Mesenchymal stem cell (in vitro differentiated cells and primary cell): ENCODE measurements around the gene TBXT. TPM values are rescaled to one million over a fixed set of nuclear protein-coding genes. Genes with fewer than 3 reads are reported as not detected.

ENCODE experiments used
- DNase-seq: peaks from one replicate; pipeline ENCODE4 v3.0.0-alpha.2; 2013
- H2AFZ ChIP-seq: one replicate; pipeline ENCODE4 v1.6.1; 2013; ENCODE audit warnings: low read depth, mild to moderate bottlenecking, control low read depth, inconsistent platforms, low read length, moderate library complexity
- H2AK5ac ChIP-seq: 2 replicates; pipeline ENCODE4 v1.6.1; 2013; ENCODE audit warnings: low read length, moderate library complexity, mild to moderate bottlenecking, inconsistent platforms; ENCODE audit not compliant: severe bottlenecking
- H2BK120ac ChIP-seq: one replicate; pipeline ENCODE4 v1.6.1; 2013; ENCODE audit warnings: low read depth, mild to moderate bottlenecking, inconsistent platforms, low read length, moderate library complexity
- H2BK12ac ChIP-seq, 2 experiments: one replicate each; pipeline ENCODE4 v1.6.1; 2013; ENCODE audit warnings: inconsistent platforms in 2 of 2, low read length in 2 of 2, mild to moderate bottlenecking in 2 of 2, moderate library complexity in 2 of 2, control low read depth in 1 of 2
- H2BK15ac ChIP-seq: one replicate; pipeline ENCODE4 v1.6.1; 2013; ENCODE audit warnings: mild to moderate bottlenecking, low read depth, inconsistent platforms; ENCODE audit not compliant: poor library complexity, severe bottlenecking
- H2BK5ac ChIP-seq: 2 replicates; pipeline ENCODE4 v1.6.1; 2013; ENCODE audit warnings: low read depth, mild to moderate bottlenecking, low read length, control low read depth, inconsistent platforms; ENCODE audit not compliant: poor library complexity, severe bottlenecking
- H3K14ac ChIP-seq, 2 experiments: one replicate each; pipeline ENCODE4 v1.6.1; 2013; ENCODE audit warnings: inconsistent platforms in 2 of 2, low read length in 2 of 2, control low read depth in 1 of 2, mild to moderate bottlenecking in 1 of 2, moderate library complexity in 1 of 2
- H3K18ac ChIP-seq, 2 experiments: one replicate each; pipeline ENCODE4 v1.6.1; 2013; ENCODE audit warnings: inconsistent platforms in 2 of 2, low read length in 2 of 2, control low read depth in 1 of 2, low read depth in 1 of 2, mild to moderate bottlenecking in 1 of 2
- H3K23ac ChIP-seq, 2 experiments: one replicate each; pipeline ENCODE4 v1.6.1; 2013; ENCODE audit warnings: inconsistent platforms in 2 of 2, low read length in 2 of 2, mild to moderate bottlenecking in 2 of 2, moderate library complexity in 2 of 2, control low read depth in 1 of 2
- H3K27ac ChIP-seq: 2 replicates; pipeline ENCODE4 v1.5.1; 2013; ENCODE audit warnings: mild to moderate bottlenecking, moderate library complexity, low read length, control low read depth, inconsistent platforms; ENCODE audit not compliant: poor library complexity, severe bottlenecking
- H3K27me3 ChIP-seq, 2 experiments: 2 replicates each; pipeline versions ENCODE4 v1.6.1 to v1.7.0; 2013; ENCODE audit warnings: low read length in 2 of 2, mild to moderate bottlenecking in 2 of 2, moderate library complexity in 2 of 2, control low read depth in 1 of 2, inconsistent platforms in 1 of 2; ENCODE audit not compliant: control insufficient read depth in 1 of 2, insufficient read depth in 1 of 2
- H3K36me3 ChIP-seq, 2 experiments: 2 replicates each; pipeline versions ENCODE4 v1.6.1 to v1.7.0; 2013; ENCODE audit warnings: low read length in 2 of 2, control low read depth in 1 of 2, inconsistent platforms in 1 of 2, low read depth in 1 of 2, mild to moderate bottlenecking in 1 of 2; ENCODE audit not compliant: insufficient read depth in 2 of 2, control insufficient read depth in 1 of 2
- H3K4ac ChIP-seq, 2 experiments: one replicate each; pipeline ENCODE4 v1.6.1; 2013; ENCODE audit warnings: inconsistent platforms in 2 of 2, low read length in 2 of 2, mild to moderate bottlenecking in 2 of 2, moderate library complexity in 2 of 2, control low read depth in 1 of 2, low read depth in 1 of 2
- H3K4me1 ChIP-seq: 2 replicates; pipeline ENCODE4 v1.6.1; 2013; ENCODE audit warnings: low read depth, low read length, control low read depth; ENCODE audit not compliant: control insufficient read depth, insufficient read depth
- H3K4me2 ChIP-seq: 2 replicates; pipeline ENCODE4 v1.6.1; 2013; ENCODE audit warnings: low read length, mild to moderate bottlenecking, inconsistent platforms; ENCODE audit not compliant: poor library complexity, severe bottlenecking
- H3K4me3 ChIP-seq, 2 experiments: 2 replicates each; pipeline versions ENCODE4 v1.5.1 to v1.7.0; 2013; ENCODE audit warnings: low read length in 2 of 2, mild to moderate bottlenecking in 2 of 2, control low read depth in 1 of 2, low read depth in 1 of 2; ENCODE audit not compliant: insufficient read depth in 1 of 2
- H3K79me1 ChIP-seq: replicated peaks from 2 replicates; pipeline ENCODE4 v1.6.1; 2013; ENCODE audit warnings: mild to moderate bottlenecking, control low read depth, low read length, inconsistent platforms; ENCODE audit not compliant: poor library complexity, severe bottlenecking
- H3K9ac ChIP-seq: 2 replicates; pipeline ENCODE4 v1.7.0; 2013; ENCODE audit warnings: mild to moderate bottlenecking, low read length, moderate library complexity
- H3K9me3 ChIP-seq: 2 replicates; pipeline ENCODE4 v1.7.0; 2013; ENCODE audit warnings: mild to moderate bottlenecking, low read length; ENCODE audit not compliant: control insufficient read depth
- H4K8ac ChIP-seq: one replicate; pipeline ENCODE4 v1.6.1; 2013; ENCODE audit warnings: inconsistent platforms, mild to moderate bottlenecking, low read length, moderate library complexity
- H4K91ac ChIP-seq: one replicate; pipeline ENCODE4 v1.6.1; 2013; ENCODE audit warnings: mild to moderate bottlenecking, low read length, inconsistent platforms
- WGBS: methylation state at CpG from one replicate; pipeline ENCODE4 v1.1.7; 2013; ENCODE audit warnings: mixed read lengths; 5-methylcytosine and 5-hydroxymethylcytosine counted together
- polyA plus RNA-seq, 2 experiments: library from polyadenylated mRNA; stranded (reverse); fragments of 200-250 nt; gene quantifications; one replicate each; pipeline ENCODE4 v1.2.3, GENCODE V29; 2013

Gene TBXT
- not detected for polyA plus RNA-seq (2013, experiment 1 of 2)
- not detected for polyA plus RNA-seq (2013, experiment 2 of 2)

GRCh38 chr6:166167801-166168615 is at the start of gene TBXT:
Gene TBXT (minus strand): TSS chr6:166167851. CDS start chr6:166167591, 260 bp downstream.
- Histone ChIP-seq H3K23ac (no peak within 1 kb of the TSS), H2AFZ (no peak within 1 kb of the TSS), H3K79me1 (no peaks in the 10 kb centered on the region), H2AK5ac (no peak within 1 kb of the TSS), H3K36me3 (no peaks in the 10 kb centered on the region), H3K4me3 (peak within 1 kb of the TSS; percentile 5 to 33), H2BK120ac (no peak within 1 kb of the TSS), H2BK12ac (no peak within 1 kb of the TSS), H3K27me3 (peaks cover 84 to 95% of the 10 kb centered on the region in 2 experiments), H3K4ac (no peak within 1 kb of the TSS), H4K8ac (no peak within 1 kb of the TSS), H3K18ac (no peak within 1 kb of the TSS), H3K27ac (no peak within 1 kb of the TSS), H2BK5ac (no peak within 1 kb of the TSS), H3K9me3 (no peaks in the 10 kb centered on the region), H3K9ac (no peak within 1 kb of the TSS), H3K14ac (no peak within 1 kb of the TSS), H3K4me2 (peak within 1 kb of the TSS; percentile 40), H3K4me1 (peaks cover 23% of the 10 kb centered on the region), H4K91ac (peak within 1 kb of the TSS; percentile 15), H2BK15ac (no peak within 1 kb of the TSS)
- no peak for DNase-seq
- WGBS, result under 1% methylated on average over 70 of the region's 79 CpGs

GRCh38 chr6:166207284-166207561 is 39.6 kb upstream of the TBXT start:
- Histone ChIP-seq H3K18ac (no peak overlapping the region), H3K9me3 (peaks cover 8% of the 10 kb centered on the region), H3K9ac (no peak overlapping the region), H3K4ac (no peak overlapping the region), H4K91ac (no peak overlapping the region), H2AK5ac (no peak overlapping the region), H3K27me3 (no peaks in the 10 kb centered on the region), H3K36me3 (no peaks in the 10 kb centered on the region), H3K79me1 (no peaks in the 10 kb centered on the region), H2AFZ (no peak overlapping the region), H2BK15ac (no peak overlapping the region), H3K4me2 (no peak overlapping the region), H4K8ac (no peak overlapping the region), H2BK5ac (no peak overlapping the region), H3K4me1 (peaks cover 3% of the 10 kb centered on the region), H2BK120ac (no peak overlapping the region), H3K4me3 (no peak overlapping the region), H3K14ac (no peak overlapping the region), H3K23ac (no peak overlapping the region), H3K27ac (no peak overlapping the region), H2BK12ac (no peak overlapping the region)
- WGBS, result 92% methylated on average over 3 of the region's 3 CpGs
- DNase-seq, result no peak

GRCh38 chr6:166206510-166207283 is 39.0 kb upstream of the TBXT start:
- Histone ChIP-seq H4K8ac (no peak overlapping the region), H4K91ac (no peak overlapping the region), H2BK5ac (no peak overlapping the region), H2BK15ac (no peak overlapping the region), H3K23ac (no peak overlapping the region), H3K4me3 (no peak overlapping the region), H2AK5ac (no peak overlapping the region), H3K9ac (peak overlapping the region; percentile 44), H3K4me1 (peaks cover 3% of the 10 kb centered on the region), H3K79me1 (no peaks in the 10 kb centered on the region), H3K18ac (no peak overlapping the region), H3K14ac (no peak overlapping the region), H2BK120ac (no peak overlapping the region), H3K36me3 (no peaks in the 10 kb centered on the region), H3K27me3 (no peaks in the 10 kb centered on the region), H3K4me2 (no peak overlapping the region), H3K4ac (no peak overlapping the region), H2AFZ (no peak overlapping the region), H2BK12ac (no peak overlapping the region), H3K27ac (no peak overlapping the region), H3K9me3 (peaks cover 3% of the 10 kb centered on the region)
- DNase-seq, result no peak
- 77% methylated on average over 6 of the region's 8 CpGs for WGBS

- peak overlapping the region; percentile 44 for H3K9ac ChIP-seq
- H4K8ac ChIP-seq, result no peak overlapping the region
- no peak for DNase-seq
These were observed 38.4 kb upstream of the TBXT start for GRCh38 chr6:166206066-166206465.

More at GRCh38 chr6:166206066-166206465, 38.4 kb upstream of the TBXT start:
- Histone ChIP-seq H3K23ac (no peak overlapping the region), H3K36me3 (no peaks in the 10 kb centered on the region), H4K91ac (no peak overlapping the region), H3K18ac (no peak overlapping the region), H3K4me1 (peaks cover 3% of the 10 kb centered on the region), H2BK120ac (no peak overlapping the region), H3K14ac (no peak overlapping the region), H2BK5ac (no peak overlapping the region), H2AFZ (no peak overlapping the region), H3K79me1 (no peaks in the 10 kb centered on the region), H2AK5ac (no peak overlapping the region), H3K4me3 (no peak overlapping the region), H2BK12ac (no peak overlapping the region), H3K4ac (no peak overlapping the region), H3K4me2 (no peak overlapping the region), H3K27me3 (no peaks in the 10 kb centered on the region), H2BK15ac (no peak overlapping the region), H3K9me3 (no peaks in the 10 kb centered on the region), H3K27ac (no peak overlapping the region)
- WGBS, result 84% methylated on average over 9 of the region's 9 CpGs
